PFSK-1 (cell line): Measurements from ENCODE around the gene ILK.

Experiments
- REST ChIP-seq, 2 experiments: IDR thresholded peaks; 2 replicates each; pipeline versions ENCODE4 v1.6.1 to v1.8.0; 2011 to 2012; ENCODE audit warnings: low read depth in 2 of 2, low read length in 2 of 2, control low read depth in 1 of 2, inconsistent platforms in 1 of 2, mild to moderate bottlenecking in 1 of 2, moderate library complexity in 1 of 2; ENCODE audit not compliant: insufficient read depth in 1 of 2
- TAF1 ChIP-seq: IDR thresholded peaks from 2 replicates; pipeline ENCODE4 v1.6.1; 2012; ENCODE audit warnings: low read length, control low read depth, borderline replicate concordance; ENCODE audit not compliant: insufficient read depth

DNA sequence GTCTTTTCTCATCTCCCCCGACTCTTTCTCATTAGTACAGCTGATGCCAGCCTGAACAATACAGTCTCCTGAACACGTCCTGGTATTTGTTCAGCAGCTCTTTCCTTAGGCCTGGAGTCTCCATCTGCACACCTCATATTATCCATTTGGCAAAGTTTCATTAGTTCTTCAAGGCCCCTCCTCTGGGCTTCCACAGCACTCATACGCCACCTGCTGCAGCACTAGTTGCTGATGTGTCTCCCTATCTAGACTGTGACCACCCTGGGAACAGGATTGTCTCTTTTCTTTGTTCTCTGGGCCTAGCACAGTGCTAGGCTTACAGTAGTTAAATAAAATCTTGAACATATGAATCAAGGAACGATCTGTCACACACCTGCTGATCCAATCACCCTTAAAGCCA is 34.9 kb downstream of the ILK start:
- TF ChIP-seq REST (IDR thresholded peaks at IDR 0.05; ENCODE audit: insufficient read depth in 1 of 2, low read depth in 2 of 2, low read length in 2 of 2), result no peak
- no peak for TF ChIP-seq TAF1
